ENCODE measurements around the gene CPED1.
"Not testable (repeated sequence)": the region's sequence is repeated elsewhere in the genome, so short reads cannot be mapped to it uniquely, and the experiment has no call there.

Gene CPED1

DNA sequence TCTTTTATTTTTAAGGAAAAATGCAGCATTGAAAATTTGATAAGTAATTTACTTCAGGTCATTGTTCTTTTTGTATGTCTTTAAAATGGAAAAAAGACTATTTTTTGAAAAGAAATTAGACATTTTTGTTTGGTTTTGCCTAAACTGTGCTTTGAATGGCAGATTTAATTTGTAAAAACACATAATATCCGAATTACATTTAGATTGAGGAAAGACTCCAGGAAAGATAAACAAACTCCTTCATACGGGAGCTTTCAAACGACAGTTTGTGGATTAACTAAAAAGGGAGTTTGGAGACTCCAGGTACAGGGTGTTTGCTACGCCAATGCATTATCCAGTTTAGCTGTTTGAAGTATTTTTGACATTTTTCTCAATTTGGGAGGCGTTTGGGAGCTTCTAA, 36.1 kb downstream of the CPED1 start:
- peaks cover 0 to 9% of the 10 kb centered on the region in 2 donors for H3K4me1 ChIP-seq (ENCODE audit: control insufficient read depth in 2 of 2, insufficient read depth in 2 of 2, low read length in 2 of 2)

DNA sequence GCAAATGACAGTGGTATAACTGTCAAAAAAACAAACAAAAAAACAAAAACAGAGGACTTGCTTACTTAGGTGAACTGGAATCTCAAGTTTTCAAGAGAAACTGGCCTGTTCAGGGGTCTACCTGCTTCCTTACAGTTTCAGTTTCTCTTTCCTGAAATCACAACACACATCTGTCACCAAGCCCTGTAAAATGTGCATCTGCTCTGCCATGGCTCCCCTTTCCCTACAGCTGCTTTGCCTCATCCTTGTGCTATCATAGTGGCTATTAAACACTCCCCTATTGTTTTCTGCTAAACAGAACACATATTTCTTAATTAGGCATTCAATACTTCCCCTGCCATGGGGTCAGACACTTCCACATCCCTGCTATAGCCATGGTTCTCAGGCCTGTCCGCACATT, 37.6 kb downstream of the CPED1 start:
- Histone ChIP-seq H3K27me3 (ENCODE audit: control insufficient read depth in 2 of 2, insufficient read depth in 2 of 2, low read length in 2 of 2) (no peaks in the 10 kb centered on the region), H3K36me3 (ENCODE audit: control insufficient read depth in 2 of 2, insufficient read depth in 2 of 2, low read length in 2 of 2) (no peaks in the 10 kb centered on the region), H3K9me3 (ENCODE audit: control insufficient read depth in 2 of 2, low read length in 2 of 2) (no peaks in the 10 kb centered on the region), H3K27ac (ENCODE audit: low read depth in 2 of 2, low read length in 2 of 2) (no peak overlapping the region), H3K4me3 (ENCODE audit: low read length in 2 of 2) (no peak overlapping the region), H3K9ac (ENCODE audit: low read depth in 1 of 2, low read length in 2 of 2) (no peak overlapping the region), H3K4me1 (ENCODE audit: control insufficient read depth in 2 of 2, insufficient read depth in 2 of 2, low read length in 2 of 2) (peaks cover 0 to 9% of the 10 kb centered on the region in 2 donors)

More for the DNA sequence above, 36.1 kb downstream of the CPED1 start:
- Histone ChIP-seq H3K4me3 (ENCODE audit: low read length in 2 of 2) (no peak overlapping the region), H3K36me3 (ENCODE audit: control insufficient read depth in 2 of 2, insufficient read depth in 2 of 2, low read length in 2 of 2) (no peaks in the 10 kb centered on the region), H3K9ac (ENCODE audit: low read depth in 1 of 2, low read length in 2 of 2) (no peak overlapping the region), H3K27me3 (ENCODE audit: control insufficient read depth in 2 of 2, insufficient read depth in 2 of 2, low read length in 2 of 2) (no peaks in the 10 kb centered on the region), H3K27ac (ENCODE audit: low read depth in 2 of 2, low read length in 2 of 2) (no peak overlapping the region), H3K9me3 (ENCODE audit: control insufficient read depth in 2 of 2, low read length in 2 of 2) (no peaks in the 10 kb centered on the region)

GRCh38 chr7:121026577-121027111, 38.1 kb downstream of the CPED1 start:
- Histone ChIP-seq H3K4me3 (ENCODE audit: low read length in 2 of 2) (no peak overlapping the region), H3K27me3 (ENCODE audit: control insufficient read depth in 2 of 2, insufficient read depth in 2 of 2, low read length in 2 of 2) (no peaks in the 10 kb centered on the region), H3K36me3 (ENCODE audit: control insufficient read depth in 2 of 2, insufficient read depth in 2 of 2, low read length in 2 of 2) (no peaks in the 10 kb centered on the region), H3K9me3 (ENCODE audit: control insufficient read depth in 2 of 2, low read length in 2 of 2) (no peaks in the 10 kb centered on the region), H3K9ac (ENCODE audit: low read depth in 1 of 2, low read length in 2 of 2) (no peak overlapping the region), H3K4me1 (ENCODE audit: control insufficient read depth in 2 of 2, insufficient read depth in 2 of 2, low read length in 2 of 2) (peaks cover 0 to 9% of the 10 kb centered on the region in 2 donors), H3K27ac (ENCODE audit: low read depth in 2 of 2, low read length in 2 of 2) (no peak overlapping the region)

- no peak overlapping the region for H3K9ac ChIP-seq (ENCODE audit: low read depth in 1 of 2, low read length in 2 of 2)
- H3K27me3 ChIP-seq (ENCODE audit: control insufficient read depth in 2 of 2, insufficient read depth in 2 of 2, low read length in 2 of 2) = no peaks in the 10 kb centered on the region
- H3K4me3 ChIP-seq (ENCODE audit: low read length in 2 of 2) = no peak overlapping the region
- H3K27ac ChIP-seq (ENCODE audit: low read depth in 2 of 2, low read length in 2 of 2) = no peak overlapping the region
- H3K9me3 ChIP-seq (ENCODE audit: control insufficient read depth in 2 of 2, low read length in 2 of 2) = no peaks in the 10 kb centered on the region
- H3K4me1 ChIP-seq (ENCODE audit: control insufficient read depth in 2 of 2, insufficient read depth in 2 of 2, low read length in 2 of 2) = peaks cover 0 to 9% of the 10 kb centered on the region in 2 donors
- no peaks in the 10 kb centered on the region for H3K36me3 ChIP-seq (ENCODE audit: control insufficient read depth in 2 of 2, insufficient read depth in 2 of 2, low read length in 2 of 2)
Measured at GRCh38 chr7:121027761-121028669, 39.5 kb downstream of the CPED1 start.

- H3K4me3 ChIP-seq (ENCODE audit: low read length in 2 of 2) = no peak overlapping the region
- no peak overlapping the region for H3K27ac ChIP-seq (ENCODE audit: low read depth in 2 of 2, low read length in 2 of 2)
- H3K9ac ChIP-seq (ENCODE audit: low read depth in 1 of 2, low read length in 2 of 2) = no peak overlapping the region
- H3K9me3 ChIP-seq (ENCODE audit: control insufficient read depth in 2 of 2, low read length in 2 of 2) = no peaks in the 10 kb centered on the region
- no peaks in the 10 kb centered on the region for H3K27me3 ChIP-seq (ENCODE audit: control insufficient read depth in 2 of 2, insufficient read depth in 2 of 2, low read length in 2 of 2)
- H3K4me1 ChIP-seq (ENCODE audit: control insufficient read depth in 2 of 2, insufficient read depth in 2 of 2, low read length in 2 of 2) = no peaks in the 10 kb centered on the region
- no peaks in the 10 kb centered on the region for H3K36me3 ChIP-seq (ENCODE audit: control insufficient read depth in 2 of 2, insufficient read depth in 2 of 2, low read length in 2 of 2)
Measured at GRCh38 chr7:121029302-121029701, 40.8 kb downstream of the CPED1 start.

DNA sequence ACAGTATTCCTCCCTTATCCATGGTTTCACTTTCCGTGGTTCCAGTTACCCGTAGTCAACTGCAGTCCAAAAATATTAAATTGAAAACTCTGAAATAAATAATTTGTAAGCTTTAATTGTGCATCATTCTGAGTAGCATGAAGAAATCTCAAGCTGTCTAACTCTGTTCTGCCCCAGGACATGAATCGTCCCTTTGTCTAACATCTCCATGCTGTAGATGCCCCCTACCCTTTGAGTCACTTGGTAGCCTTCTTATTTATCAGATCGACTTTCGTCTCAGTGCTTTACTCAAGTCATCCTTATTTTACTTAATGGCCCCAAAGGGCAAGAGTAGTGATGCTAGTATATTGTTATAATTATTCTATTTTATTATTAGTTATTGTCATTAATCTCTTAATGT, 41.8 kb downstream of the CPED1 start:
- no peak overlapping the region for H3K4me3 ChIP-seq (ENCODE audit: low read length in 2 of 2)
- H3K9ac ChIP-seq (ENCODE audit: low read depth in 1 of 2, low read length in 2 of 2) = no peak overlapping the region
- H3K27me3 ChIP-seq (ENCODE audit: control insufficient read depth in 2 of 2, insufficient read depth in 2 of 2, low read length in 2 of 2) = no peaks in the 10 kb centered on the region
- H3K27ac ChIP-seq (ENCODE audit: low read depth in 2 of 2, low read length in 2 of 2) = no peak overlapping the region
- no peaks in the 10 kb centered on the region for H3K9me3 ChIP-seq (ENCODE audit: control insufficient read depth in 2 of 2, low read length in 2 of 2)
- no peaks in the 10 kb centered on the region for H3K4me1 ChIP-seq (ENCODE audit: control insufficient read depth in 2 of 2, insufficient read depth in 2 of 2, low read length in 2 of 2)
- H3K36me3 ChIP-seq (ENCODE audit: control insufficient read depth in 2 of 2, insufficient read depth in 2 of 2, low read length in 2 of 2) = no peaks in the 10 kb centered on the region

DNA sequence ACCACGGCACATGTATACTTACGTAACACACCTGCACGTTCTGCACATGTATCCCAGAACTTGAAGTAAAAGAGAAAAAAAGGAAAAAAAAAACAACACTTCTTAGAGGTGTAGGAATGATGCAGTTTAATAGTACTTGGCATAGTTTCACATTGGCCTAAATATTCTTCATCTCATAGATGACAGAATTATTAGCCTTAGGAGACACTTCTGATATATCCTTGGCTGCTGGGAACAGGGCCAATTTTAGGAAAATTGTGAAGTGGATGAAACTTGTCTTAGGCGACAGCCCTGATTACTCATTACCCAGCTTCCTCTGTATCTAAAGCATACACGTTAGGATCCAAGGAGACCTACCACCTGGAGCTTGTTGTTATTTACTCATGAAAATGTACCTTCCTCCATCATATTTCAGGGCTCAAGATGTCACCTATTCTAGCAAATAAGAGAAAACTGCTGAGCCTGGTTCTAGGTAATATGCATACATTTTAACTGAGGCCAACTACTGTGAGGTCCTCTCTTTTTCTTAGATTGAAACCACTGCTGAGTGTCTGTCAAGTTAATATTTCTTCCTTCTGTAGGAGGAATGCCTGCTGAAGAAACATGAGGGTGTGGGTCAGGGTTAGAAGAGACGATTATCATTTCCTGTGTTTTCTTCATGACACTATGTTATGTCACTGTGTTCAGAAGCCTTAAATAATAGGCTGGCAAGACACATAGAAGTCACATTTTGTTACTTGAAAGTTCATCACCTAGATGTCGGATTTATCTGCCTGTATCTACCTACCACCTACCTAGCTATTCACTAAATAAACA, 44.3 kb downstream of the CPED1 start:
- no peak overlapping the region for H3K4me3 ChIP-seq (ENCODE audit: low read length in 2 of 2)
- H3K36me3 ChIP-seq (ENCODE audit: control insufficient read depth in 2 of 2, insufficient read depth in 2 of 2, low read length in 2 of 2) = no peaks in the 10 kb centered on the region
- no peaks in the 10 kb centered on the region for H3K9me3 ChIP-seq (ENCODE audit: control insufficient read depth in 2 of 2, low read length in 2 of 2)
- H3K27ac ChIP-seq (ENCODE audit: low read depth in 2 of 2, low read length in 2 of 2) = no peak overlapping the region
- no peak overlapping the region for H3K9ac ChIP-seq (ENCODE audit: low read depth in 1 of 2, low read length in 2 of 2)
- H3K27me3 ChIP-seq (ENCODE audit: control insufficient read depth in 2 of 2, insufficient read depth in 2 of 2, low read length in 2 of 2) = no peaks in the 10 kb centered on the region
- no peaks in the 10 kb centered on the region for H3K4me1 ChIP-seq (ENCODE audit: control insufficient read depth in 2 of 2, insufficient read depth in 2 of 2, low read length in 2 of 2)

GRCh38 chr7:121034929-121035328, 46.4 kb downstream of the CPED1 start:
- no peak overlapping the region for H3K27ac ChIP-seq (ENCODE audit: low read depth in 2 of 2, low read length in 2 of 2)
- no peaks in the 10 kb centered on the region for H3K9me3 ChIP-seq (ENCODE audit: control insufficient read depth in 2 of 2, low read length in 2 of 2)
- H3K9ac ChIP-seq (ENCODE audit: low read depth in 1 of 2, low read length in 2 of 2) = no peak overlapping the region
- no peak overlapping the region for H3K4me3 ChIP-seq (ENCODE audit: low read length in 2 of 2)
- no peaks in the 10 kb centered on the region for H3K4me1 ChIP-seq (ENCODE audit: control insufficient read depth in 2 of 2, insufficient read depth in 2 of 2, low read length in 2 of 2)
- H3K36me3 ChIP-seq (ENCODE audit: control insufficient read depth in 2 of 2, insufficient read depth in 2 of 2, low read length in 2 of 2) = no peaks in the 10 kb centered on the region
- H3K27me3 ChIP-seq (ENCODE audit: control insufficient read depth in 2 of 2, insufficient read depth in 2 of 2, low read length in 2 of 2) = no peaks in the 10 kb centered on the region

DNA sequence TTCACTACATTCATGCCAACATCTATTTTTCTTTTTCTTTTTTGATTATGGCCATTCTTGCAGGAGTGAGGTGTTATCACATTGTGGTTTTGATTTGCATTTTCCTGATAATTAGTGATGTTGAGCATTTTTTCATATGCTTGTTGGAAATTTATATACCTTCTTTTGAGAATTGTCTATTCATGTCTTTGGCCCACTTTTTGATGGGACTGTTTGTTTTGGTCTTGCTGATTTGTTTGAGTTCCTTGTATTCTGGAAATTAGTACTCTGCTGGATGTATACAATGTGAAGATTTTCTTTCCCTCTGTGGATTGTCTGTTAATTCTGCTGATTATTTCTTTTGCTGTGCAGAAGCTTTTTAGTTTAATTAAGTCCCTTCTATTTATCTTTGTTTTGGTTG, 48.3 kb downstream of the CPED1 start:
- H3K9me3 ChIP-seq (ENCODE audit: control insufficient read depth in 2 of 2, low read length in 2 of 2); H3K9ac ChIP-seq (ENCODE audit: low read depth in 1 of 2, low read length in 2 of 2); H3K27me3 ChIP-seq (ENCODE audit: control insufficient read depth in 2 of 2, insufficient read depth in 2 of 2, low read length in 2 of 2); H3K4me1 ChIP-seq (ENCODE audit: control insufficient read depth in 2 of 2, insufficient read depth in 2 of 2, low read length in 2 of 2); H3K36me3 ChIP-seq (ENCODE audit: control insufficient read depth in 2 of 2, insufficient read depth in 2 of 2, low read length in 2 of 2); H3K27ac ChIP-seq (ENCODE audit: low read depth in 2 of 2, low read length in 2 of 2); H3K4me3 ChIP-seq (ENCODE audit: low read length in 2 of 2): not testable (repeated sequence)

GRCh38 chr7:121037329-121037728, 48.8 kb downstream of the CPED1 start:
- not testable (repeated sequence) for H3K9me3 ChIP-seq (ENCODE audit: control insufficient read depth in 2 of 2, low read length in 2 of 2); H3K9ac ChIP-seq (ENCODE audit: low read depth in 1 of 2, low read length in 2 of 2); H3K4me3 ChIP-seq (ENCODE audit: low read length in 2 of 2); H3K4me1 ChIP-seq (ENCODE audit: control insufficient read depth in 2 of 2, insufficient read depth in 2 of 2, low read length in 2 of 2); H3K36me3 ChIP-seq (ENCODE audit: control insufficient read depth in 2 of 2, insufficient read depth in 2 of 2, low read length in 2 of 2); H3K27me3 ChIP-seq (ENCODE audit: control insufficient read depth in 2 of 2, insufficient read depth in 2 of 2, low read length in 2 of 2); H3K27ac ChIP-seq (ENCODE audit: low read depth in 2 of 2, low read length in 2 of 2)
